ENCODE results near the gene GALNT14.
A peak's percentile ranks its signal among the peaks of the same experiment; 100 is the strongest.

GALNT14 gene

DNA sequence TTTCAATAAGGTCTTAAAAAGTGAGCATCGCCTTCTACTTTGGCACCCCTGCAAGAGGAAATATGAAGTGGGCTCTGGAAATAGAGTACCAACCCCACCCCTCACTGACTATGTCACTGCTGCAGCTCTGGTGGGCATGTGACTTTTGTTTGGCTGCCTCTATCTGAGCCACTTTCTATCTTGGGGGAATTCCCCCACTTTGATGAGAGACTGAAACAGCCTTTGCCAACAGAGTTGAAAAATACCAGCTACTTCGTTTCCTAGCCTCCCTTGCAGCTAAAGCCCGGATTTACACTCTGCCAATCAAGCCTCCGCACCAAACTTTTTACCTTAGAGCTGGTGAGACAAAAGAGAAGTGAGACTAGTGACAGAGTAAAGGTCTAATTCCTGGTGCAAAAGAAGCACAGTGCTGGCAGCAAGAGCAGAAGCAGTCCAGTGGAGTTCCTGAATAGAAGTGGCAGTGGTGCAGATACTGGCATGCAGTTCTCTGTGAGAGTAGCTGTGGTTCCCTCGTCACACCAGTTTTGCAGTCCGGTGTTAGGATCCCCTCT lies 12.0 kb upstream of the GALNT14 start:
- Histone ChIP-seq H3K9ac (ENCODE audit: low read depth, low read length) (no peak overlapping the region), H3K36me3 (ENCODE audit: control insufficient read depth, insufficient read depth, low read length) (no peaks in the 10 kb centered on the region), H3K4me1 (ENCODE audit: control insufficient read depth, insufficient read depth, low read length) (no peaks in the 10 kb centered on the region), H3K27me3 (ENCODE audit: control insufficient read depth, insufficient read depth, low read length) (no peaks in the 10 kb centered on the region), H3K9me3 (ENCODE audit: control insufficient read depth, insufficient read depth, low read length) (no peaks in the 10 kb centered on the region), H3K4me3 (ENCODE audit: low read depth, low read length) (no peak overlapping the region)

DNA sequence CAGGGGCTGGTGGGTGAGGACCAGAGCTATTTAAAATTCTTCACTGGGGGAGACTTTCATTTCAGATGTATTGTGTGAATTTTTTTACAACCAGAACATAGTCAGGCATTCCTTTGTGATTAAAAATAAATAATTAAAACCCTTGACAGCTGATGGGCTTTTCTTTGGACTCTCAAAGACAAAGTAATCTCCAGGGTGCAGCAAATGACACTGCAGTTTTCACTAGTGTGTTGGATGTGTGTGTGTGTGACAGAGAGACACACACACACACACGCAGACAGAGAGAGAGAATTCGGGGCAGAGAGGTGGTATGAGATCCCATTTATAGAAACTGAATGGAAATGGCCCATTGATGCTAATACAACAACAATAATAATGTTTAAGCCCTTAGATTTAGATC lies 10.3 kb upstream of the GALNT14 start:
- no peaks in the 10 kb centered on the region for H3K27me3 ChIP-seq (ENCODE audit: control insufficient read depth, insufficient read depth, low read length)

DNA sequence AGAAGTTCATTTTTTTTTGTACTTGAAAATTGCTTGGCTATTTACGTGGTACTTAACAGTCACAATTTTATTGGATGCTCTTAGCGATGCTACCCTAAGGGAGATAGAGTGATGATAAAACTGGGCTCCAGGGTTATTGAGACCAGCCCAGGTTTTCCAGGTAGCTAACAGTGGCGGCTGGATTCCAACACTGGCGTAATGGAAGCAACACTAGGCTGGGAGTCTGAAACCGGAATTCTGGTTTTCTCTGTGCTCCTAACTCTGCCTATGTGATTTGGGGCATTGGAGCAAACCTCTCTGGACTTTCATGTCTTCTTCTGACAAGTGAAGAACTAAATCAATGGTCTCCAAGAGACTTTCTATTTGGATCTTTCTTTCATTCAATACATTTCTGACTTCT lies 9.4 kb upstream of the GALNT14 start:
- Histone ChIP-seq H3K9me3 (ENCODE audit: control insufficient read depth, insufficient read depth, low read length) (no peaks in the 10 kb centered on the region), H3K27me3 (ENCODE audit: control insufficient read depth, insufficient read depth, low read length) (no peaks in the 10 kb centered on the region), H3K36me3 (ENCODE audit: control insufficient read depth, insufficient read depth, low read length) (no peaks in the 10 kb centered on the region), H3K4me3 (ENCODE audit: low read depth, low read length) (no peak overlapping the region), H3K4me1 (ENCODE audit: control insufficient read depth, insufficient read depth, low read length) (no peaks in the 10 kb centered on the region), H3K9ac (ENCODE audit: low read depth, low read length) (no peak overlapping the region)

More for the DNA sequence above, 10.3 kb upstream of the GALNT14 start:
- Histone ChIP-seq H3K9ac (ENCODE audit: low read depth, low read length) (no peak overlapping the region), H3K4me3 (ENCODE audit: low read depth, low read length) (no peak overlapping the region), H3K9me3 (ENCODE audit: control insufficient read depth, insufficient read depth, low read length) (no peaks in the 10 kb centered on the region), H3K36me3 (ENCODE audit: control insufficient read depth, insufficient read depth, low read length) (no peaks in the 10 kb centered on the region), H3K4me1 (ENCODE audit: control insufficient read depth, insufficient read depth, low read length) (no peaks in the 10 kb centered on the region)

DNA sequence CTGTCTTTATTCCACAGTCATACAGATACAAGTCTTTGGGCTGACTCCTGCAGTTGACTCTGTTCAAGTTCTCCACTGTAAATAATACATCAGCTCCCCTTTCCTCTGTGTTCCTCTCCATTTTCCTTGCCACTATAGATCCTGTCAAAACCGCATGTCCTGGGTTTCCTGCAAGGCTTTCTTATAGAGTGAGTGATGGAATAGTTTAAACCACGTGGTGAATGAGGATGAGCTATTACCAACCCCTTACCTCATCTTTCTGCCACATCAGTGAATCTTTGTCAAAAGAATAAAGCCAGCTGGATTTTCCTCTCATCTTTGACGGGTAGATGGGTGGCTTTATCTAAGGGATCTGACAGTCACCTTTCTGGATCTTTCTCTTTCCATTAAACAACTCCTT lies 3.9 kb upstream of the GALNT14 start:
- Histone ChIP-seq H3K4me3 (ENCODE audit: low read depth, low read length) (no peak overlapping the region), H3K9me3 (ENCODE audit: control insufficient read depth, insufficient read depth, low read length) (no peaks in the 10 kb centered on the region), H3K9ac (ENCODE audit: low read depth, low read length) (no peak overlapping the region), H3K4me1 (ENCODE audit: control insufficient read depth, insufficient read depth, low read length) (no peaks in the 10 kb centered on the region), H3K36me3 (ENCODE audit: control insufficient read depth, insufficient read depth, low read length) (no peaks in the 10 kb centered on the region), H3K27me3 (ENCODE audit: control insufficient read depth, insufficient read depth, low read length) (peaks cover 39% of the 10 kb centered on the region)

DNA sequence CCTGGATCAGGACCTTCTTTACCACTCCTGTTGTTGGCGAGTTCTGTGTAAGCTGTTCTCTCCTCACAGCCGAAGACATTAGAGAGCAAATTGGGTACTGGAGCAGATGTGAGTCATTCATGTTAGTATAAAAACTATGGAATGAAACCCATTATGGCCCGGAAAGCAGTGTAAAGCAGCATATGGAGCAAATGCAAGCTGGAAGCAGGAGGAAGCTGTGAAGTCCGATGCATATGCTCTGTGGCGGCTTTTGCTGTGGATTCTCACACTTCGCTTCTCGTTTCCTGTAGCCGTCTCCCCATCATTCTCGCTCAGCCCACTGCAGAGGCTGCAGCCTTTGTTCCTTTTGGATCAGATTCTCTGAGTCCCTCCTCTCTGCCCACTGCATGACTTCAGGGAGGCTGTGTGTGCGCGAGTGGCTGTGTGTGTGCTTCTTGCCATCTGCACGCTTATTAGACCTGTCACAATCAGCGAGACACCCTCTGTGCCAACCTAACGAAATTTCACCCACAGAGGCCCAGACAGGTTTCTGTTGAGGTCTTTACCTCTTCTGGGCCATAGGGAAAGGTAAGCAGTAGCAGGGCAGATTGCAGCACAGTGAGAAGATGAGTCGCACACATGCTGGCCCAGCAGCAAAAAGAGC lies 3.3 kb upstream of the GALNT14 start:
- no peaks in the 10 kb centered on the region for H3K9me3 ChIP-seq (ENCODE audit: control insufficient read depth, insufficient read depth, low read length)
- H3K36me3 ChIP-seq (ENCODE audit: control insufficient read depth, insufficient read depth, low read length) = no peaks in the 10 kb centered on the region
- no peak overlapping the region for H3K9ac ChIP-seq (ENCODE audit: low read depth, low read length)
- H3K27me3 ChIP-seq (ENCODE audit: control insufficient read depth, insufficient read depth, low read length) = peaks cover 44% of the 10 kb centered on the region
- H3K4me3 ChIP-seq (ENCODE audit: low read depth, low read length) = no peak overlapping the region
- H3K4me1 ChIP-seq (ENCODE audit: control insufficient read depth, insufficient read depth, low read length) = no peaks in the 10 kb centered on the region

DNA sequence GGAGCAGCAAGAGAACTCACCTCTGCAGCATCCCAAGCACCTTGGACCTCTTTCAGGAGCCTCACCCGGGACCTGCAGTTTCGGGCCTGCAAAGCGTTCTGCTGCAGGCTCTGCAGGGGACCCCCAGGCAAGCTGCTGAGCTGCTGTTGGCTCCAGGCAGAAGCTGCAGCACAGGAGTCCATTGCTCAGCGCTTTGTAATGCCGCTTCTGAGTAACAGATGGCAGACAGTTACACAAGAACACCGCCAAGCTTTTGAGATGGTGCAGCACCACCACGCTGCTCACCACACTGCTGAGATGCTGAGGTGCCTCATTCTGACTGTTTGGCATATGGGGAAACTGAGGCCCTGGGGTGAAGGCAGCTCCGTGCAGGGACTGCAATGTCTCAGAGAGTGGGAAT lies 1.9 kb upstream of the GALNT14 start:
- Histone ChIP-seq H3K9me3 (ENCODE audit: control insufficient read depth, insufficient read depth, low read length) (no peaks in the 10 kb centered on the region), H3K9ac (ENCODE audit: low read depth, low read length) (no peak overlapping the region), H3K4me1 (ENCODE audit: control insufficient read depth, insufficient read depth, low read length) (peaks cover under 1% of the 10 kb centered on the region), H3K4me3 (ENCODE audit: low read depth, low read length) (no peak overlapping the region), H3K36me3 (ENCODE audit: control insufficient read depth, insufficient read depth, low read length) (no peaks in the 10 kb centered on the region), H3K27me3 (ENCODE audit: control insufficient read depth, insufficient read depth, low read length) (peaks cover 59% of the 10 kb centered on the region)

DNA sequence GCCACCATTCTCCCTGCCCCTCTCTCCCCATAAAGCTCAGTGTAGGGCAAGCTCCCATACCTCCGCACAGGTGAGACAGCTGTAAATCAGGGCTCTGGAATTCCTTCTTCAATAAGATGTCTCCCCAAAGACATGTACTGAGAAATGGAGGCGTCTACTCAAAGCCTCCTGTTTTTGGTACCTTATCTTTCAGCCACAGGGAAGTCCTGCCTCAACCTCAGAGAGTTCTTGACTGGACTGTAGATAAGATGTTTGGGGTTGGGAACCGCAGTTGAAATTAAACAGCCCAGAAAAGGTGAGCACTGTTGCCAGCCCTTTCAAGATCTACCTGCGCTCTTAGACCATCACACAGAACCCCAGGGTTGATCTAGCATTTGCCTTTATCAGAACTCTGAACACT lies 1.4 kb upstream of the GALNT14 start:
- no peaks in the 10 kb centered on the region for H3K9me3 ChIP-seq (ENCODE audit: control insufficient read depth, insufficient read depth, low read length)
- peaks cover 61% of the 10 kb centered on the region for H3K27me3 ChIP-seq (ENCODE audit: control insufficient read depth, insufficient read depth, low read length)
- H3K4me1 ChIP-seq (ENCODE audit: control insufficient read depth, insufficient read depth, low read length) = peaks cover 3% of the 10 kb centered on the region
- no peak overlapping the region for H3K4me3 ChIP-seq (ENCODE audit: low read depth, low read length)
- H3K36me3 ChIP-seq (ENCODE audit: control insufficient read depth, insufficient read depth, low read length) = no peaks in the 10 kb centered on the region
- H3K9ac ChIP-seq (ENCODE audit: low read depth, low read length) = no peak overlapping the region

DNA sequence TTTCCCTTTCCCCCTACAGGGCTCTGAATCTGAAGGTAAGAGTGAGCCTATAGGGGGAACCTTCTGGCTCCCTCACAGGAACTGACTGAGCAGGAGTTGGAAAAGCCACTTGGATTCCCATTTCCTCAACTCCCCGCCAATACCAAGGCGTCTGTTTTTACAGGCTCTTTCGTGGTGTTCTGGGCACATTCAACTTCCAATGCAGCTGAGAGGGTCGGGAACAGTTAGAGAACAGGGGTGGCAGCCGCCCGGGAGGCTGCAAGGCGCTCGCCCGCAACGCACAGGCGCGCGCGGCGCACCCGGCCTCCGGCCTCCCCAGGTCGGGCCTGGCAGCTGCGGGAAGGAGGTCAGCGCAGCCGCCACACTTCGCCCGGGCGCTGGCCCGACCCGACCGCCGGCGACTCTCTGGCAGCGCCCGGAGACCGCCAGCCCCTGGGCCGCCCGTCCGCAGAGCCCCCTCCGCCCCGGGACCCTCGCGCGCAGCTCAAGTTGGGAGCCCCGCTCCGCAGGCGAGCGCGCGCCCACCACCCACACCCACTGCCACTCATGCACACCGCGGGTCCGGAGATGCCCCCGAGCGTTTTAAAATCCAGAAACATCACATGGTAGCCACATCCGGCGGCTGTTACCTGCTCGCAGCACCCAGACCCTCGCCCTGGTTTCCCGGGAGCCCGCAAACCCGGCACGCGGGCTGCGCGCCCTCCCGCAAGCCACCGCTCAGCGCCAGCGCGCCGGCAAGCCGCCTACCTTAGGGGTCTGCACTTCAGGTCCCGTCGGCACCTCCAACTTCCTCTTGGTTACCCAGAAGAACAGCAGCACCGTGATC lies 816 bp downstream of the GALNT14 start:
- H3K4me1 ChIP-seq (ENCODE audit: control insufficient read depth, insufficient read depth, low read length) = peaks cover 3% of the 10 kb centered on the region
- H3K9ac ChIP-seq (ENCODE audit: low read depth, low read length) = no peak overlapping the region
- peaks cover 61% of the 10 kb centered on the region for H3K27me3 ChIP-seq (ENCODE audit: control insufficient read depth, insufficient read depth, low read length)
- no peaks in the 10 kb centered on the region for H3K9me3 ChIP-seq (ENCODE audit: control insufficient read depth, insufficient read depth, low read length)
- peak overlapping the region; percentile 64 for H3K4me3 ChIP-seq (ENCODE audit: low read depth, low read length)
- H3K36me3 ChIP-seq (ENCODE audit: control insufficient read depth, insufficient read depth, low read length) = no peaks in the 10 kb centered on the region

DNA sequence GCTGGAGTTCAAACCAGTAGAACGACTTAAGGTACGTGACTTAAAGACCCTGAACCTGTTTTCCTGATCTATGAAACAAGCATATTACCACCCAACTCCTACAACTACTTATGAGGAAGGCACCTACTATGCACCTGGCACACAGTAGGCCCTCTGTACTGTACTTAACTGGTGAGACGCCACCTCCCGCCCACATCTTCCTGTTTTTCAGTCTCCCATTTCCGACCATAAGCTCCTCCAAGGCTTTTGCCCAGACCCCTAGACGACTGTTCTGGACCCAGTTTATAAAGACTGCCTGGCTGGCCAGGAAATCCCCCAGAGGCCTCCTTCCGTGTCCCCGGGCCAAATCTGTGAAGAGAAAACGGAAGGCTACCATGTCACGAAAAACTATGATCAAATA lies 1.5 kb downstream of the GALNT14 start:
- peak overlapping the region; percentile 64 for H3K4me3 ChIP-seq (ENCODE audit: low read depth, low read length)
- peaks cover 60% of the 10 kb centered on the region for H3K27me3 ChIP-seq (ENCODE audit: control insufficient read depth, insufficient read depth, low read length)
- H3K4me1 ChIP-seq (ENCODE audit: control insufficient read depth, insufficient read depth, low read length) = peaks cover 5% of the 10 kb centered on the region
- no peak overlapping the region for H3K9ac ChIP-seq (ENCODE audit: low read depth, low read length)
- no peaks in the 10 kb centered on the region for H3K9me3 ChIP-seq (ENCODE audit: control insufficient read depth, insufficient read depth, low read length)
- H3K36me3 ChIP-seq (ENCODE audit: control insufficient read depth, insufficient read depth, low read length) = no peaks in the 10 kb centered on the region

DNA sequence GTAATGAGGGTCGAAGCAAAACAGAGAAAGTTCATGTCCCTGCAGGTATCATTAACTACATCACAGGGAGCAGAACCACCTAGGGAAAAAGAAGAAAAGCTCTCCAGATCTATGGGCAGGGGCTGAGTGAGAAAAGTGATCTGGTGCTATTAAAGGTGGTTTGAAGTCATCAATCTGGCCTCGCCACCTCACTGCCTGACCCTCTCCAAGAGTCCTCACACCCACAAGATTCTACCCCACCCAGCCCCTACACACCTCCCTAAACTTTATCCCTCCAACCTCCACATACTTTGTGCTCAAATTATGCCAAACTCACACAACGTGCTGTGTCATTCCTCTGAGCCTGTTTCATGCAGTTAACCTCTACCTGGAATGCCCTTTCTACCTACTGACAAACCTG lies 2.2 kb downstream of the GALNT14 start:
- Histone ChIP-seq H3K9me3 (ENCODE audit: control insufficient read depth, insufficient read depth, low read length) (no peaks in the 10 kb centered on the region), H3K4me1 (ENCODE audit: control insufficient read depth, insufficient read depth, low read length) (peaks cover 5% of the 10 kb centered on the region), H3K36me3 (ENCODE audit: control insufficient read depth, insufficient read depth, low read length) (no peaks in the 10 kb centered on the region), H3K27me3 (ENCODE audit: control insufficient read depth, insufficient read depth, low read length) (peaks cover 53% of the 10 kb centered on the region), H3K9ac (ENCODE audit: low read depth, low read length) (no peak overlapping the region), H3K4me3 (ENCODE audit: low read depth, low read length) (no peak overlapping the region)

DNA sequence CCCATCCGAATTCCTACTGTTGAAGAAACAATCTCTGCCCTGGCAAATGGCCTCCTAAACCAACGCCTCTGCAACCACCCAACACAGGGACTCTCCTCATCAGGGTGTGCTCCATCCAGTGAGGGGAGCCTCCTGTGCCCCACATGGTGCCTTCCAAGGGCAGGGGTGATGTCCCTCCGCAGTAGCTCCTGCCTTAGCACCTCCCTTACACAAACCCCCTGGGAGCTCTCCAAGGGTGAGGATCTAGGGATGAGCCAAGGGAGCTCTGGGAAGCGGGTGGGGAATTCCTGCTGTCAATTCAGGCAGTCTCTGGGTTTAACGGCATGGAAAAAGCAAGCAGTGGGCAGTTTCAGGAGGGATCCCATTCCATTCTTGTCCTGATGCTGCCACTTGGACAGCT lies 3.8 kb downstream of the GALNT14 start:
- H3K9ac ChIP-seq (ENCODE audit: low read depth, low read length) = no peak overlapping the region
- H3K9me3 ChIP-seq (ENCODE audit: control insufficient read depth, insufficient read depth, low read length) = no peaks in the 10 kb centered on the region
- H3K36me3 ChIP-seq (ENCODE audit: control insufficient read depth, insufficient read depth, low read length) = no peaks in the 10 kb centered on the region
- peaks cover 5% of the 10 kb centered on the region for H3K4me1 ChIP-seq (ENCODE audit: control insufficient read depth, insufficient read depth, low read length)
- no peak overlapping the region for H3K4me3 ChIP-seq (ENCODE audit: low read depth, low read length)
- H3K27me3 ChIP-seq (ENCODE audit: control insufficient read depth, insufficient read depth, low read length) = peaks cover 38% of the 10 kb centered on the region

DNA sequence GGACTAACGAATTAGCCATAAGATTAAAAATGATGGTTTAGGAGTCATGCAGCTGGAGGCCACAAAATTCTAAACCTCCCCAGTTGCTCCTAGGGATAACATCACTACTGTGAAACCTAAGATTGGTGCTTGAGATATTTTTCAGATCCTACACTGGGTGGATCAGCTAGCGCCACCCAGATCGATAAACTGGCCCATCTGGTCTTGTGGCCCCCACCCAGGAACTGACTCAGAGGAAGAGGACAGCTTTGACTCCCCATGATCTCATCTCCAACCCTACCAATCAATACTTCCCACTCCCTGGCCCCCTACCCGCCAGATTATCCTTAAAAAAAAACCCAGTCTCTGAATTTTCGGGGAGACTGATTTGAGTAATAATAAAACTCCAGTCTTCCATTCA lies 5.5 kb downstream of the GALNT14 start:
- Histone ChIP-seq H3K36me3 (ENCODE audit: control insufficient read depth, insufficient read depth, low read length) (no peaks in the 10 kb centered on the region), H3K9me3 (ENCODE audit: control insufficient read depth, insufficient read depth, low read length) (no peaks in the 10 kb centered on the region), H3K4me3 (ENCODE audit: low read depth, low read length) (no peak overlapping the region), H3K9ac (ENCODE audit: low read depth, low read length) (no peak overlapping the region), H3K27me3 (ENCODE audit: control insufficient read depth, insufficient read depth, low read length) (peaks cover 26% of the 10 kb centered on the region), H3K4me1 (ENCODE audit: control insufficient read depth, insufficient read depth, low read length) (peaks cover 5% of the 10 kb centered on the region)

Data from iPS-15b (cell line).